Keratinocyte (primary cell): ENCODE results near the gene C11orf52. TPM values are rescaled to one million over a fixed set of nuclear protein-coding genes. Genes with fewer than 3 reads are reported as not detected.

ENCODE experiments used
- DNase-seq: peaks from one replicate; pipeline ENCODE4 v3.0.0-alpha.2; 2011; ENCODE audit warnings: low read depth, missing footprints, low spot score
- FAIRE-seq: peaks from 2 replicates; lab custom pipeline; 2011; peaks lifted over from hg19 to GRCh38; lab: Jason Lieb, UNC
- H2AFZ ChIP-seq: 2 replicates; pipeline ENCODE4 v1.6.0; 2012; ENCODE audit warnings: low read length, control low read depth, inconsistent platforms; ENCODE audit not compliant: control insufficient read depth
- H3K27ac ChIP-seq: 2 replicates; pipeline ENCODE4 v1.5.1; 2011; ENCODE audit warnings: low read length; ENCODE audit not compliant: control insufficient read depth, insufficient read depth
- H3K27me3 ChIP-seq: 3 replicates; pipeline ENCODE4 v1.6.0; 2011; ENCODE audit warnings: low read length; ENCODE audit not compliant: control insufficient read depth, insufficient read depth; ENCODE audit errors: extremely low read depth
- H3K36me3 ChIP-seq, 2 experiments: 2 replicates in 1 of 2; 3 replicates in 1 of 2; pipeline ENCODE4 v1.5.1; 2011; ENCODE audit warnings: low read length in 2 of 2, mild to moderate bottlenecking in 1 of 2; ENCODE audit not compliant: control insufficient read depth in 2 of 2, insufficient read depth in 2 of 2; ENCODE audit errors: extremely low read depth in 1 of 2
- H3K4me1 ChIP-seq: 3 replicates; pipeline ENCODE4 v1.5.1; 2011; ENCODE audit warnings: low read length; ENCODE audit not compliant: control insufficient read depth, insufficient read depth; ENCODE audit errors: extremely low read depth
- H3K4me2 ChIP-seq: 3 replicates; pipeline ENCODE4 v1.6.0; 2011; ENCODE audit warnings: low read depth, low read length; ENCODE audit not compliant: control insufficient read depth, insufficient read depth; ENCODE audit errors: extremely low read depth
- H3K4me3 ChIP-seq, 3 experiments: fragments of 200-600 bp in 1 of 3; sonication (generic) in 1 of 3; 2 replicates in 2 of 3; 3 replicates in 1 of 3; pipeline ENCODE4 v1.5.1; 2011 to 2016; ENCODE audit warnings: low read length in 3 of 3, mild to moderate bottlenecking in 3 of 3, control low read depth in 2 of 3, inconsistent platforms in 1 of 3, low read depth in 1 of 3, mixed read lengths in 1 of 3, mixed run types in 1 of 3, moderate library complexity in 1 of 3; ENCODE audit not compliant: control insufficient read depth in 2 of 3, insufficient read depth in 2 of 3; ENCODE audit errors: extremely low read depth in 1 of 3
- H3K79me2 ChIP-seq: 2 replicates; pipeline ENCODE4 v1.6.0; 2012; ENCODE audit warnings: low read length; ENCODE audit not compliant: control insufficient read depth, insufficient read depth
- H3K9ac ChIP-seq: 3 replicates; pipeline ENCODE4 v1.6.0; 2011; ENCODE audit warnings: low read length; ENCODE audit not compliant: control insufficient read depth, insufficient read depth; ENCODE audit errors: extremely low read depth
- H3K9me1 ChIP-seq: 3 replicates; pipeline ENCODE4 v1.6.0; 2011; ENCODE audit warnings: low read length; ENCODE audit not compliant: control insufficient read depth, insufficient read depth; ENCODE audit errors: extremely low read depth
- H3K9me3 ChIP-seq: 2 replicates; pipeline ENCODE4 v1.5.1; 2012; ENCODE audit warnings: low read depth, low read length; ENCODE audit not compliant: control insufficient read depth
- H4K20me1 ChIP-seq: 3 replicates; pipeline ENCODE4 v1.6.0; 2011; ENCODE audit warnings: low read length; ENCODE audit not compliant: control insufficient read depth, insufficient read depth; ENCODE audit errors: extremely low read depth
- CTCF ChIP-seq, 3 experiments: IDR thresholded peaks in 1 of 3; conservative IDR thresholded peaks in 1 of 3; optimal IDR thresholded peaks in 1 of 3; 2 replicates in 2 of 3; 3 replicates in 1 of 3; pipeline versions ENCODE3 to v1.5.1; 2011; ENCODE audit warnings: low read length in 3 of 3, mild to moderate bottlenecking in 3 of 3, moderate library complexity in 2 of 3, control low read depth in 1 of 3, inconsistent platforms in 1 of 3; ENCODE audit not compliant: insufficient read depth in 2 of 3; ENCODE audit errors: extremely low read depth in 1 of 3
- EZH2 ChIP-seq: IDR thresholded peaks from one replicate; pipeline ENCODE4 v1.6.1; 2012; ENCODE audit warnings: inconsistent platforms, mild to moderate bottlenecking, low read length, moderate library complexity
- dilution Hi-C: fragments of 300-500 bp; cut with MboI; formaldehyde crosslinking; loops from one replicate; pipeline ENCODE4 v1.7.0; 2020; ENCODE audit warnings: low sequenced_read_pairs; ENCODE audit not compliant: extremely low pct_ligation_motif_present
- polyA plus RNA-seq, 5 experiments: library from polyadenylated mRNA; depleted of rRNA in 3 of 5; stranded (reverse) in 3 of 5; stranded (forward) in 1 of 5; unstranded in 1 of 5; fragments of >200 nt; gene quantifications; 1 replicate in 1 of 5; 2 replicates in 3 of 5; 3 replicates in 1 of 5; pipeline versions ENCODE4 v1.2.1 to v1.2.3, GENCODE V29; 2011 to 2012; ENCODE audit warnings: missing spikeins in 2 of 5, low read depth in 1 of 5, low replicate concordance in 1 of 5

C11orf52 gene
- polyA plus RNA-seq, 1 donor (not counting 4 experiments of a cell fraction or from before 2014, with no cell fraction given) = 3.5 TPM

GRCh38 chr11:111938687-111939160 lies 20.0 kb downstream of the C11orf52 start:
- no peak overlapping the region for H2AFZ ChIP-seq
- no peak overlapping the region for H3K4me2 ChIP-seq
- no peaks in the 10 kb centered on the region for H3K79me2 ChIP-seq
- H3K9me3 ChIP-seq = no peaks in the 10 kb centered on the region
- no peak overlapping the region for H3K4me3 ChIP-seq
- dilution Hi-C loops = no loop called here
- H3K9ac ChIP-seq = no peak overlapping the region
- no peaks in the 10 kb centered on the region for H4K20me1 ChIP-seq
- DNase-seq = no peak
- no peaks in the 10 kb centered on the region for H3K36me3 ChIP-seq
- H3K27ac ChIP-seq = peak overlapping the region; percentile 59
- no peaks in the 10 kb centered on the region for H3K27me3 ChIP-seq
- TF ChIP-seq EZH2 = no peak
- no peak for TF ChIP-seq CTCF (optimal IDR thresholded peaks at IDR 0.05 in 1 of 3, IDR thresholded peaks at IDR 0.05 in 1 of 3, conservative IDR thresholded peaks at IDR 0.05 in 1 of 3; ENCODE audit: extremely low read depth in 1 of 3, insufficient read depth in 2 of 3, low read length in 3 of 3)
- H3K4me1 ChIP-seq = peaks cover 38% of the 10 kb centered on the region
- no peaks in the 10 kb centered on the region for H3K9me1 ChIP-seq
- no peak for FAIRE-seq

GRCh38 chr11:111939836-111940604 lies 21.3 kb downstream of the C11orf52 start:
- Histone ChIP-seq H3K27me3 (no peaks in the 10 kb centered on the region), H2AFZ (no peak overlapping the region), H3K4me1 (peaks cover 50% of the 10 kb centered on the region), H3K27ac (peak overlapping the region; percentile 59), H3K9me1 (no peaks in the 10 kb centered on the region), H3K9ac (no peak overlapping the region), H3K36me3 (no peaks in the 10 kb centered on the region), H3K9me3 (no peaks in the 10 kb centered on the region), H4K20me1 (no peaks in the 10 kb centered on the region), H3K4me3 (no peak overlapping the region), H3K79me2 (no peaks in the 10 kb centered on the region), H3K4me2 (peak overlapping the region; percentile 4)
- peak; percentile 58 for DNase-seq
- TF ChIP-seq EZH2 (no peak), CTCF (optimal IDR thresholded peaks at IDR 0.05 in 1 of 3, IDR thresholded peaks at IDR 0.05 in 1 of 3, conservative IDR thresholded peaks at IDR 0.05 in 1 of 3; ENCODE audit: extremely low read depth in 1 of 3, insufficient read depth in 2 of 3, low read length in 3 of 3) (no peak)
- FAIRE-seq = no peak
- dilution Hi-C loops = no loop called here
